GM23338 (cell line): Measurements from ENCODE around the gene FILIP1. TPM values are rescaled to one million over a fixed set of nuclear protein-coding genes. Genes with fewer than 3 reads are reported as not detected.

ENCODE experiments used
- ATAC-seq: fragments of 200-7000 bp; cut with Tn5 transposase; 3 replicates; pipeline ENCODE4 v1.9.1; 2020
- DNase-seq: peaks from one replicate; pipeline ENCODE4 v3.0.0-alpha.2; 2015; ENCODE audit warnings: low spot score
- H2AFZ ChIP-seq: fragments of 200-600 bp; sonication (generic); 2 replicates; pipeline ENCODE4 v1.8.0; 2016; ENCODE audit warnings: antibody characterized with exemption, mild to moderate bottlenecking, moderate library complexity
- H3F3A ChIP-seq: fragments of 200-600 bp; sonication (generic); replicated peaks from 2 replicates; pipeline ENCODE4 v1.8.0; 2017; ENCODE audit warnings: antibody characterized with exemption, mixed run types, low read depth
- H3K27ac ChIP-seq: fragments of 200-600 bp; sonication (generic); 2 replicates; pipeline ENCODE4 v1.6.1; 2016; ENCODE audit warnings: low read depth
- H3K27me3 ChIP-seq: fragments of 200-600 bp; sonication (generic); 2 replicates; pipeline ENCODE4 v1.8.0; 2016; ENCODE audit warnings: mild to moderate bottlenecking, mixed run types, moderate library complexity; ENCODE audit not compliant: insufficient read depth
- H3K36me3 ChIP-seq: fragments of 200-600 bp; sonication (generic); 2 replicates; pipeline ENCODE4 v1.8.0; 2016; ENCODE audit warnings: mild to moderate bottlenecking; ENCODE audit not compliant: insufficient read depth
- H3K4me1 ChIP-seq: fragments of 200-600 bp; sonication (generic); 2 replicates; pipeline ENCODE4 v1.8.0; 2016; ENCODE audit warnings: mild to moderate bottlenecking, moderate library complexity; ENCODE audit not compliant: insufficient read depth
- H3K4me2 ChIP-seq: fragments of 200-600 bp; sonication (generic); 2 replicates; pipeline ENCODE4 v1.7.1; 2017; ENCODE audit warnings: mixed run types
- H3K4me3 ChIP-seq: fragments of 200-600 bp; sonication (generic); 2 replicates; pipeline ENCODE4 v1.6.1; 2016; ENCODE audit warnings: mixed run types
- H3K79me2 ChIP-seq: fragments of 200-600 bp; sonication (generic); replicated peaks from 2 replicates; pipeline ENCODE4 v1.8.0; 2017; ENCODE audit warnings: mild to moderate bottlenecking; ENCODE audit not compliant: insufficient read depth
- H3K9me2 ChIP-seq: fragments of 200-600 bp; sonication (generic); 2 replicates; pipeline ENCODE4 v1.8.0; 2017; ENCODE audit not compliant: insufficient read depth
- H4K20me1 ChIP-seq: fragments of 200-600 bp; sonication (generic); replicated peaks from 2 replicates; pipeline ENCODE4 v1.8.0; 2017; ENCODE audit warnings: mild to moderate bottlenecking; ENCODE audit not compliant: insufficient read depth
- H3K27ac Mint-ChIP-seq: 2 replicates; pipeline ENCODE4 v1.8.0; 2020; ENCODE audit warnings: inconsistent platforms, mild to moderate bottlenecking, moderate library complexity, mixed read lengths
- H3K27me3 Mint-ChIP-seq: 3 replicates; pipeline ENCODE4 v1.8.0; 2022; ENCODE audit warnings: low read depth, mild to moderate bottlenecking, moderate library complexity, mixed read lengths, inconsistent platforms; ENCODE audit not compliant: insufficient read depth, poor library complexity
- H3K36me3 Mint-ChIP-seq: 3 replicates; pipeline ENCODE4 v1.8.0; 2021; ENCODE audit warnings: low read depth, mild to moderate bottlenecking, inconsistent platforms, moderate library complexity, mixed read lengths
- H3K4me1 Mint-ChIP-seq: 3 replicates; pipeline ENCODE4 v1.8.0; 2020; ENCODE audit warnings: mild to moderate bottlenecking, inconsistent platforms, mixed read lengths
- H3K4me3 Mint-ChIP-seq: 3 replicates; pipeline ENCODE4 v1.8.0; 2021; ENCODE audit warnings: moderate library complexity, mild to moderate bottlenecking, inconsistent platforms, mixed read lengths
- H3K9me3 Mint-ChIP-seq: 3 replicates; pipeline ENCODE4 v1.8.0; 2020; ENCODE audit warnings: moderate library complexity, mild to moderate bottlenecking, inconsistent platforms, mixed read lengths
- CREB1 ChIP-seq: fragments of 250-450 bp; sonication (Bioruptor Pico); IDR thresholded peaks from 2 replicates; pipeline ENCODE4 v1.5.0; 2020; ENCODE audit warnings: low read depth, mild to moderate bottlenecking, moderate library complexity
- EZH2 ChIP-seq: fragments of 200-600 bp; sonication (generic); IDR thresholded peaks from one replicate; pipeline ENCODE4 v1.8.0; 2017; ENCODE audit warnings: antibody characterized with exemption, mild to moderate bottlenecking, low read depth; ENCODE audit not compliant: unreplicated experiment
- EZH2phosphoT487 ChIP-seq: fragments of 200-600 bp; sonication (generic); IDR thresholded peaks from one replicate; pipeline ENCODE4 v1.8.1; 2018; ENCODE audit warnings: antibody characterized with exemption; ENCODE audit not compliant: unreplicated experiment
- JUNB ChIP-seq: IDR thresholded peaks from one replicate; pipeline ENCODE4 v1.6.1; 2016; ENCODE audit warnings: antibody characterized with exemption; ENCODE audit not compliant: unreplicated experiment
- NANOG ChIP-seq: IDR thresholded peaks from 2 replicates; pipeline ENCODE4 v1.6.1; 2016; ENCODE audit warnings: antibody characterized with exemption, borderline replicate concordance
- ZNF114 ChIP-seq: fragments of 250-450 bp; sonication (Bioruptor Pico); IDR thresholded peaks from 2 replicates; pipeline ENCODE4 v1.5.0; 2020; ENCODE audit warnings: mild to moderate bottlenecking, moderate library complexity
- polyA plus RNA-seq: library from polyadenylated mRNA; unstranded; fragments of >200 nt; fragmentation: Nextera tagmentation; extraction: Ambion mirVana; gene quantifications from 2 replicates; pipeline ENCODE4 v1.2.1, GENCODE V29; 2016
- total RNA-seq: library from RNA; depleted of rRNA; stranded (reverse); fragments of >200 nt; shearing (Covaris generic); gene quantifications from 2 replicates; pipeline ENCODE4 v1.2.3, GENCODE V29; 2014
- TF ChIP-seq, protein P1 (sequence below): IDR thresholded peaks from one replicate; pipeline ENCODE4 v1.6.1; 2018; ENCODE audit warnings: antibody characterized with exemption; ENCODE audit not compliant: unreplicated experiment
- TF ChIP-seq, protein P2 (sequence below): fragments of 250-450 bp; sonication (Bioruptor Pico); IDR thresholded peaks from 2 replicates; pipeline ENCODE4 v1.5.0; 2020; ENCODE audit warnings: mild to moderate bottlenecking, moderate library complexity

Gene FILIP1
- total and polyA plus RNA-seq, 2 experiments from 2014 or later = 3.7 to 6.4 TPM

DNA sequence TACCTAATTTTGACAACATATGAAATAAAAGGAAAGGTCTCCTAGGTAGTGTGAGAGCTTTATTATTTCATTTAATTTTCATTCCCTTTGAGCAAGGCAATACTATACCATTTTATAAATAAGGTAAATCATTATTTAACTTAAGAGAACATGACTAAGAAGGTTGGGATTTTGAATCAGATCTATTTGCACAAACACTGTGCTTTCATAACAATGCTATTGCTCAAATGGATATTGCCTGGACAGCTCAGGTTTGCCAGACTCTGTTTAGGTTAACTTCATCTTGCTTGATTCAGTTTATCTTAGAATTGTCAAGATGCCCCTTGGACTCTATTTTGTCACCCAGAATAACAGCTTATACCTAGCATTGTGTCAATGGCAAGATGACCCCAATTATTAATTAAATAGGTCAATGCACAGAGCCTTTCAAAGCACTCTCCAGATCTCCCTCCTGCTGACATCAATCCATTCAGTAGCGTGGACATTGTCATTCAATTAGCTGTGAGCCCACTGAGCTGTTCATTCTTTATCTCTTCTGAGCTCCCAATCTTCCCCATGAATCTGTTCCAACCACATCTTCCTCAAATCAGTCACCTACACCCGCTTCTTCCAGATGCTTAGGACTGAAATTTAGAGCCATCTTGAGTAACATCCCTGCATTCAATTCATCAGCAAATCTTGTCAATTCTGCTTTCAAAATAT lies 166.9 kb downstream of the FILIP1 start (continued):
- TF ChIP-seq, protein P1, sequence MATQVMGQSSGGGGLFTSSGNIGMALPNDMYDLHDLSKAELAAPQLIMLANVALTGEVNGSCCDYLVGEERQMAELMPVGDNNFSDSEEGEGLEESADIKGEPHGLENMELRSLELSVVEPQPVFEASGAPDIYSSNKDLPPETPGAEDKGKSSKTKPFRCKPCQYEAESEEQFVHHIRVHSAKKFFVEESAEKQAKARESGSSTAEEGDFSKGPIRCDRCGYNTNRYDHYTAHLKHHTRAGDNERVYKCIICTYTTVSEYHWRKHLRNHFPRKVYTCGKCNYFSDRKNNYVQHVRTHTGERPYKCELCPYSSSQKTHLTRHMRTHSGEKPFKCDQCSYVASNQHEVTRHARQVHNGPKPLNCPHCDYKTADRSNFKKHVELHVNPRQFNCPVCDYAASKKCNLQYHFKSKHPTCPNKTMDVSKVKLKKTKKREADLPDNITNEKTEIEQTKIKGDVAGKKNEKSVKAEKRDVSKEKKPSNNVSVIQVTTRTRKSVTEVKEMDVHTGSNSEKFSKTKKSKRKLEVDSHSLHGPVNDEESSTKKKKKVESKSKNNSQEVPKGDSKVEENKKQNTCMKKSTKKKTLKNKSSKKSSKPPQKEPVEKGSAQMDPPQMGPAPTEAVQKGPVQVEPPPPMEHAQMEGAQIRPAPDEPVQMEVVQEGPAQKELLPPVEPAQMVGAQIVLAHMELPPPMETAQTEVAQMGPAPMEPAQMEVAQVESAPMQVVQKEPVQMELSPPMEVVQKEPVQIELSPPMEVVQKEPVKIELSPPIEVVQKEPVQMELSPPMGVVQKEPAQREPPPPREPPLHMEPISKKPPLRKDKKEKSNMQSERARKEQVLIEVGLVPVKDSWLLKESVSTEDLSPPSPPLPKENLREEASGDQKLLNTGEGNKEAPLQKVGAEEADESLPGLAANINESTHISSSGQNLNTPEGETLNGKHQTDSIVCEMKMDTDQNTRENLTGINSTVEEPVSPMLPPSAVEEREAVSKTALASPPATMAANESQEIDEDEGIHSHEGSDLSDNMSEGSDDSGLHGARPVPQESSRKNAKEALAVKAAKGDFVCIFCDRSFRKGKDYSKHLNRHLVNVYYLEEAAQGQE = no peak
- TF ChIP-seq CREB1 (CRISPR knock-in tag) (no peak), JUNB (no peak), ZNF114 (CRISPR knock-in tag) (no peak), EZH2phosphoT487 (no peak)

DNA sequence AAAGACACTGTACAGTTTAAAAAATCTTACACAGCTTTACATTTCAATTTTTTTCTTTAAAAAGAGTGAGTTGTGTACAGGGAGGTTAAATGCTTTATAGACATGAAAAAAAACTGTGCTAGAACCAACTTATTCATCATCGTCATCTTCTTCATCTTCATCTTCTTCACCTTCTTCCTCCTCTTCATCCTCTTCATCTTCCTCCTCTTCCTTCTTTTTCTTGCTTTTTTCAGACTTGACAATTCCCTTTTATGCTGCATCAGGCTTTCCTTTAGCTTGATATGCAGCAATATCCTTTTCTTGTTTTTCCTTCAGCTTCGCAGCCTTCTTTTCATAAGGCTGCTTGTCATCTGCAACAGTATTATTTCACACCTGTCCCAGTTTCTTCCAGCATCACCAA lies 174.7 kb downstream of the FILIP1 start:
- H3K4me2 ChIP-seq = no peak overlapping the region
- no peak overlapping the region for H2AFZ ChIP-seq
- H3K9me2 ChIP-seq = no peaks in the 10 kb centered on the region
- Mint-ChIP-seq H3K4me3 (no peak overlapping the region), H3K36me3 (no peaks in the 10 kb centered on the region; the same call in 2 of the 3 replicates), H3K27me3 (peaks cover 3% of the 10 kb centered on the region), H3K9me3 (peaks cover 5% of the 10 kb centered on the region; the same call in 1 of the 3 replicates), H3K27ac (no peak overlapping the region), H3K4me1 (peaks cover 11% of the 10 kb centered on the region)
- H3K4me3 ChIP-seq = no peak overlapping the region
- H3K27ac ChIP-seq = no peak overlapping the region
- ATAC-seq (no peak), DNase-seq (no peak)
- no peaks in the 10 kb centered on the region for H3K36me3 ChIP-seq
- H3F3A ChIP-seq = no peaks in the 10 kb centered on the region
- H3K4me1 ChIP-seq = no peaks in the 10 kb centered on the region
- no peaks in the 10 kb centered on the region for H4K20me1 ChIP-seq
- H3K27me3 ChIP-seq = no peaks in the 10 kb centered on the region
- H3K79me2 ChIP-seq = no peaks in the 10 kb centered on the region
- TF ChIP-seq CREB1 (CRISPR knock-in tag) = no peak
- no peak for TF ChIP-seq JUNB
- TF ChIP-seq, protein P1 = no peak
- no peak for TF ChIP-seq EZH2
- TF ChIP-seq NANOG = no peak
- TF ChIP-seq ZNF114 (CRISPR knock-in tag) = no peak
- TF ChIP-seq, protein P2, sequence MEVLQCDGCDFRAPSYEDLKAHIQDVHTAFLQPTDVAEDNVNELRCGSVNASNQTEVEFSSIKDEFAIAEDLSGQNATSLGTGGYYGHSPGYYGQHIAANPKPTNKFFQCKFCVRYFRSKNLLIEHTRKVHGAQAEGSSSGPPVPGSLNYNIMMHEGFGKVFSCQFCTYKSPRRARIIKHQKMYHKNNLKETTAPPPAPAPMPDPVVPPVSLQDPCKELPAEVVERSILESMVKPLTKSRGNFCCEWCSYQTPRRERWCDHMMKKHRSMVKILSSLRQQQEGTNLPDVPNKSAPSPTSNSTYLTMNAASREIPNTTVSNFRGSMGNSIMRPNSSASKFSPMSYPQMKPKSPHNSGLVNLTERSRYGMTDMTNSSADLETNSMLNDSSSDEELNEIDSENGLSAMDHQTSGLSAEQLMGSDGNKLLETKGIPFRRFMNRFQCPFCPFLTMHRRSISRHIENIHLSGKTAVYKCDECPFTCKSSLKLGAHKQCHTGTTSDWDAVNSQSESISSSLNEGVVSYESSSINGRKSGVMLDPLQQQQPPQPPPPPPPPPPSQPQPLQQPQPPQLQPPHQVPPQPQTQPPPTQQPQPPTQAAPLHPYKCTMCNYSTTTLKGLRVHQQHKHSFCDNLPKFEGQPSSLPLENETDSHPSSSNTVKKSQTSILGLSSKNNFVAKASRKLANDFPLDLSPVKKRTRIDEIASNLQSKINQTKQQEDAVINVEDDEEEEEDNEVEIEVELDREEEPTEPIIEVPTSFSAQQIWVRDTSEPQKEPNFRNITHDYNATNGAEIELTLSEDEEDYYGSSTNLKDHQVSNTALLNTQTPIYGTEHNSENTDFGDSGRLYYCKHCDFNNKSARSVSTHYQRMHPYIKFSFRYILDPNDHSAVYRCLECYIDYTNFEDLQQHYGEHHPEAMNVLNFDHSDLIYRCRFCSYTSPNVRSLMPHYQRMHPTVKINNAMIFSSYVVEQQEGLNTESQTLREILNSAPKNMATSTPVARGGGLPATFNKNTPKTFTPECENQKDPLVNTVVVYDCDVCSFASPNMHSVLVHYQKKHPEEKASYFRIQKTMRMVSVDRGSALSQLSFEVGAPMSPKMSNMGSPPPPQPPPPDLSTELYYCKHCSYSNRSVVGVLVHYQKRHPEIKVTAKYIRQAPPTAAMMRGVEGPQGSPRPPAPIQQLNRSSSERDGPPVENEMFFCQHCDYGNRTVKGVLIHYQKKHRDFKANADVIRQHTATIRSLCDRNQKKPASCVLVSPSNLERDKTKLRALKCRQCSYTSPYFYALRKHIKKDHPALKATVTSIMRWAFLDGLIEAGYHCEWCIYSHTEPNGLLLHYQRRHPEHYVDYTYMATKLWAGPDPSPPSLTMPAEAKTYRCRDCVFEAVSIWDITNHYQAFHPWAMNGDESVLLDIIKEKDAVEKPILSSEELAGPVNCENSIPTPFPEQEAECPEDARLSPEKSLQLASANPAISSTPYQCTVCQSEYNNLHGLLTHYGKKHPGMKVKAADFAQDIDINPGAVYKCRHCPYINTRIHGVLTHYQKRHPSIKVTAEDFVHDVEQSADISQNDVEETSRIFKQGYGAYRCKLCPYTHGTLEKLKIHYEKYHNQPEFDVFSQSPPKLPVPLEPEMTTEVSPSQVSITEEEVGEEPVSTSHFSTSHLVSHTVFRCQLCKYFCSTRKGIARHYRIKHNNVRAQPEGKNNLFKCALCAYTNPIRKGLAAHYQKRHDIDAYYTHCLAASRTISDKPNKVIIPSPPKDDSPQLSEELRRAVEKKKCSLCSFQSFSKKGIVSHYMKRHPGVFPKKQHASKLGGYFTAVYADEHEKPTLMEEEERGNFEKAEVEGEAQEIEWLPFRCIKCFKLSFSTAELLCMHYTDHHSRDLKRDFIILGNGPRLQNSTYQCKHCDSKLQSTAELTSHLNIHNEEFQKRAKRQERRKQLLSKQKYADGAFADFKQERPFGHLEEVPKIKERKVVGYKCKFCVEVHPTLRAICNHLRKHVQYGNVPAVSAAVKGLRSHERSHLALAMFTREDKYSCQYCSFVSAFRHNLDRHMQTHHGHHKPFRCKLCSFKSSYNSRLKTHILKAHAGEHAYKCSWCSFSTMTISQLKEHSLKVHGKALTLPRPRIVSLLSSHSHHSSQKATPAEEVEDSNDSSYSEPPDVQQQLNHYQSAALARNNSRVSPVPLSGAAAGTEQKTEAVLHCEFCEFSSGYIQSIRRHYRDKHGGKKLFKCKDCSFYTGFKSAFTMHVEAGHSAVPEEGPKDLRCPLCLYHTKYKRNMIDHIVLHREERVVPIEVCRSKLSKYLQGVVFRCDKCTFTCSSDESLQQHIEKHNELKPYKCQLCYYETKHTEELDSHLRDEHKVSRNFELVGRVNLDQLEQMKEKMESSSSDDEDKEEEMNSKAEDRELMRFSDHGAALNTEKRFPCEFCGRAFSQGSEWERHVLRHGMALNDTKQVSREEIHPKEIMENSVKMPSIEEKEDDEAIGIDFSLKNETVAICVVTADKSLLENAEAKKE (CRISPR knock-in tag) = no peak
- TF ChIP-seq EZH2phosphoT487 = no peak
